HepG2 (cell line): ENCODE results near the gene FBLL1. TPM values are rescaled to one million over a fixed set of nuclear protein-coding genes. Genes with fewer than 3 reads are reported as not detected.

Source experiments
- ATAD3A ChIP-seq: sonication (generic); formaldehyde crosslinking; IDR thresholded peaks from 2 replicates; pipeline ENCODE4 v1.4.0; 2020; ENCODE audit warnings: missing genetic modification reagents
- CHCHD3 ChIP-seq: sonication (generic); formaldehyde crosslinking; IDR thresholded peaks from 2 replicates; pipeline ENCODE4 v1.8.0; 2022; ENCODE audit warnings: mild to moderate bottlenecking, missing genetic modification reagents, moderate library complexity
- EP300 ChIP-seq, 3 experiments: sonication (generic) in 1 of 3; formaldehyde crosslinking in 1 of 3; IDR thresholded peaks; 2 replicates each; pipeline versions ENCODE4 v1.5.1 to v1.6.1; 2011 to 2020; ENCODE audit warnings: low read depth in 2 of 3, low read length in 2 of 3, borderline replicate concordance in 1 of 3, improper control_type of control experiment in 1 of 3, mild to moderate bottlenecking in 1 of 3, missing genetic modification reagents in 1 of 3, moderate library complexity in 1 of 3
- HOXA5 ChIP-seq: sonication (generic); formaldehyde crosslinking; IDR thresholded peaks from 2 replicates; pipeline ENCODE4 v1.4.0; 2020; ENCODE audit warnings: missing genetic modification reagents
- JARID2 ChIP-seq: sonication (generic); formaldehyde crosslinking; IDR thresholded peaks from 2 replicates; pipeline ENCODE4 v1.8.1; 2023; ENCODE audit warnings: missing genetic modification reagents, inconsistent platforms; ENCODE audit not compliant: insufficient replicate concordance
- JUN ChIP-seq: sonication (generic); formaldehyde crosslinking; IDR thresholded peaks from 2 replicates; pipeline ENCODE4 v1.4.0; 2020; ENCODE audit warnings: mild to moderate bottlenecking, missing genetic modification reagents
- MXD4 ChIP-seq: IDR thresholded peaks from 2 replicates; pipeline ENCODE4 v1.6.1; 2016; ENCODE audit warnings: mild to moderate bottlenecking, missing biosample characterization, missing genetic modification reagents
- NR1H2 ChIP-seq: sonication (generic); formaldehyde crosslinking; IDR thresholded peaks from 2 replicates; pipeline ENCODE4 v1.8.1; 2022; ENCODE audit warnings: low read depth, missing genetic modification reagents, borderline replicate concordance
- RFX5 ChIP-seq: IDR thresholded peaks from 2 replicates; pipeline ENCODE4 v1.6.1; 2011; ENCODE audit warnings: low read depth, low read length, improper control_type of control experiment
- SNAI1 ChIP-seq: sonication (generic); formaldehyde crosslinking; IDR thresholded peaks from 2 replicates; pipeline ENCODE4 v1.5.0; 2020; ENCODE audit warnings: mild to moderate bottlenecking, missing genetic modification reagents, borderline replicate concordance
- SP2 ChIP-seq: sonication (generic); formaldehyde crosslinking; IDR thresholded peaks from 2 replicates; pipeline ENCODE4 v1.5.1; 2020; ENCODE audit warnings: mild to moderate bottlenecking, missing genetic modification reagents
- SUZ12 ChIP-seq: fragments of 150-350 bp; IDR thresholded peaks from 2 replicates; pipeline ENCODE4 v1.6.1; 2014; ENCODE audit warnings: low read depth, low read length
- THYN1 ChIP-seq: sonication (generic); formaldehyde crosslinking; IDR thresholded peaks from 2 replicates; pipeline ENCODE4 v1.8.1; 2023; ENCODE audit warnings: low read depth, mild to moderate bottlenecking, moderate library complexity, missing genetic modification reagents, borderline replicate concordance
- TP53 ChIP-seq: sonication (generic); formaldehyde crosslinking; conservative IDR thresholded peaks from 2 replicates; pipeline ENCODE4 v1.4.0; 2020; ENCODE audit warnings: missing genetic modification reagents
- ZNF101 ChIP-seq: sonication (generic); formaldehyde crosslinking; IDR thresholded peaks from 2 replicates; pipeline ENCODE4 v1.4.0; 2020; ENCODE audit warnings: mild to moderate bottlenecking, low read depth, missing genetic modification reagents, borderline replicate concordance
- ZNF180 ChIP-seq: sonication (generic); formaldehyde crosslinking; IDR thresholded peaks from 2 replicates; pipeline ENCODE4 v1.4.0; 2020; ENCODE audit warnings: low read depth, missing genetic modification reagents, borderline replicate concordance
- ZNF326 ChIP-seq: sonication (generic); formaldehyde crosslinking; IDR thresholded peaks from 2 replicates; pipeline ENCODE4 v1.4.0; 2020; ENCODE audit warnings: missing genetic modification reagents, borderline replicate concordance
- ZNF337 ChIP-seq: sonication (generic); formaldehyde crosslinking; IDR thresholded peaks from 2 replicates; pipeline ENCODE4 v1.5.1; 2020; ENCODE audit warnings: missing genetic modification reagents, low read depth, mild to moderate bottlenecking, borderline replicate concordance
- ZNF557 ChIP-seq: sonication (generic); formaldehyde crosslinking; IDR thresholded peaks from 2 replicates; pipeline ENCODE4 v1.4.0; 2020; ENCODE audit warnings: missing genetic modification reagents
- ZNF782 ChIP-seq: sonication (generic); formaldehyde crosslinking; IDR thresholded peaks from 2 replicates; pipeline ENCODE4 v1.4.0; 2020; ENCODE audit warnings: missing genetic modification reagents, mild to moderate bottlenecking, borderline replicate concordance
- ZNF839 ChIP-seq: sonication (generic); formaldehyde crosslinking; IDR thresholded peaks from 2 replicates; pipeline ENCODE4 v1.4.0; 2020; ENCODE audit warnings: missing genetic modification reagents, mild to moderate bottlenecking, borderline replicate concordance
- polyA plus RNA-seq, 8 experiments: library from polyadenylated mRNA; depleted of rRNA in 3 of 8; stranded (reverse) in 7 of 8; unstranded in 1 of 8; fragments of >200 nt; fragmentation: Illumina TruSeq in 4 of 8; extraction: Trizol in 4 of 8; gene quantifications; 2 replicates each; pipeline versions ENCODE4 v1.2.1 to v1.2.3, GENCODE V29; 2011 to 2016; ENCODE audit warnings: low read depth in 4 of 8, missing spikeins in 1 of 8, mixed read lengths in 1 of 8; ENCODE audit not compliant: insufficient read depth in 1 of 8
- total RNA-seq, 5 experiments: library from RNA; depleted of rRNA; stranded (reverse); fragments of >200 nt; fragmentation: Illumina TruSeq; extraction: Trizol; gene quantifications; 2 replicates each; pipeline ENCODE4 v1.2.3, GENCODE V29; 2016; ENCODE audit warnings: low read depth in 1 of 5
- TF ChIP-seq, protein P1 (sequence below): sonication (generic); formaldehyde crosslinking; IDR thresholded peaks from 2 replicates; pipeline ENCODE4 v1.5.1; 2020; ENCODE audit warnings: mild to moderate bottlenecking, missing genetic modification reagents, borderline replicate concordance
- TF ChIP-seq, protein P2 (sequence below): sonication (generic); formaldehyde crosslinking; IDR thresholded peaks from 2 replicates; pipeline ENCODE4 v1.8.0; 2022; ENCODE audit warnings: low read depth, missing genetic modification reagents

The FBLL1 gene
- total and polyA plus RNA-seq, 2 of the 13 experiments (the other 11 are each of a cell fraction or from before 2014, with no cell fraction given), result 0.17 to 0.18 TPM

DNA sequence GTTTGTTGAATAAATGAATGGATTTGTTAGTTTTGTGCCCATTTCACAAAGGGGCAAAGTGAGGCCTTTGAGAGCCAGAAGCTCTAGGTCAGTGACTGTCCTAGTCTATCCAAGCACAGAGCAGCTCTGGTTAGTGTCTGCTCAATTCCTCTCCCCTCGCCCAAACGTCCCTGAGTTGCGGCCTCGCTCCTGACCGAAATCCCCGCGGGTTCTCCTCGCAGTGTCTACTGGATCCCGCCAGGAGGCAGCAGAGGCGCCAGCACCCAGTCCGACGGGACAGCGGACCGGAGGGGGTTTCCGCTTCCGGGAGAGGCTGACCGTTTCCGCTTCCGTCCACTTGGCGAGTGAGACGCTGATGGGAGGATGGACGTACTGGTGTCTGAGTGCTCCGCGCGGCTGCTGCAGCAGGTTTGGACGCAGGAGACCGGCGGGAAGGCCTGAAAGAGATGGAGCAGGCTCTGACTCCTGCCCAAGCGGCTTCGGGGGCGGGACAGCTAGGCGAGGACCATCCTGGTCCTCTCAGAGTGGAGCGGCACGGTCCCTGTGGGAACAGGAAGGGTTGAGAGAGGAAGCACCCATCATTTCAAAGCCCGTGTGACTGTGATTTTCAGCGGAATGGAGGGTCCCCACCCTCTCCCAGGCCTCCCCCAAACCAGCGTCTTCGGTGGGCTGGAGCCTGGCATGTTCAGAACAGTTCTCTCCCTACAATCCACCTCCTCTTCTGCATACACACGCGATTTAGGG lies 42.8 kb upstream of the FBLL1 start, which contains the start of gene RARS1 (continued):
- TF ChIP-seq SP2 (CRISPR knock-in tag) (peak; percentile 72), ZNF839 (CRISPR knock-in tag) (no peak), THYN1 (CRISPR knock-in tag) (no peak), SNAI1 (CRISPR knock-in tag) (no peak), HOXA5 (CRISPR knock-in tag) (peak; percentile 89), ZNF101 (CRISPR knock-in tag) (no peak), ZNF180 (CRISPR knock-in tag) (no peak), SUZ12 (no peak), ZNF557 (CRISPR knock-in tag) (no peak; the same call in 1 of the 2 replicates), MXD4 (CRISPR knock-in tag) (peak; percentile 69; the same call in 1 of the 2 replicates), JARID2 (CRISPR knock-in tag) (no peak), JUN (CRISPR knock-in tag) (peak; percentile 54; the same call in 1 of the 2 replicates), RFX5 (no peak), EP300 (IDR thresholded peaks at IDR 0.05; ENCODE audit: low read depth in 2 of 2, low read length in 2 of 2) (no peak), EP300 (CRISPR knock-in tag; IDR thresholded peaks at IDR 0.05; ENCODE audit: borderline replicate concordance) (no peak), CHCHD3 (CRISPR knock-in tag) (peak; percentile 63; the same call in 1 of the 2 replicates), NR1H2 (CRISPR knock-in tag) (no peak), ATAD3A (CRISPR knock-in tag) (no peak), TP53 (CRISPR knock-in tag) (0 out of 2 replicates have a peak, but pooled peaks have one; percentile 60), ZNF782 (CRISPR knock-in tag) (no peak), ZNF326 (CRISPR knock-in tag) (no peak), ZNF337 (peak; percentile 76; the same call in 1 of the 2 replicates)
- TF ChIP-seq, protein P1, sequence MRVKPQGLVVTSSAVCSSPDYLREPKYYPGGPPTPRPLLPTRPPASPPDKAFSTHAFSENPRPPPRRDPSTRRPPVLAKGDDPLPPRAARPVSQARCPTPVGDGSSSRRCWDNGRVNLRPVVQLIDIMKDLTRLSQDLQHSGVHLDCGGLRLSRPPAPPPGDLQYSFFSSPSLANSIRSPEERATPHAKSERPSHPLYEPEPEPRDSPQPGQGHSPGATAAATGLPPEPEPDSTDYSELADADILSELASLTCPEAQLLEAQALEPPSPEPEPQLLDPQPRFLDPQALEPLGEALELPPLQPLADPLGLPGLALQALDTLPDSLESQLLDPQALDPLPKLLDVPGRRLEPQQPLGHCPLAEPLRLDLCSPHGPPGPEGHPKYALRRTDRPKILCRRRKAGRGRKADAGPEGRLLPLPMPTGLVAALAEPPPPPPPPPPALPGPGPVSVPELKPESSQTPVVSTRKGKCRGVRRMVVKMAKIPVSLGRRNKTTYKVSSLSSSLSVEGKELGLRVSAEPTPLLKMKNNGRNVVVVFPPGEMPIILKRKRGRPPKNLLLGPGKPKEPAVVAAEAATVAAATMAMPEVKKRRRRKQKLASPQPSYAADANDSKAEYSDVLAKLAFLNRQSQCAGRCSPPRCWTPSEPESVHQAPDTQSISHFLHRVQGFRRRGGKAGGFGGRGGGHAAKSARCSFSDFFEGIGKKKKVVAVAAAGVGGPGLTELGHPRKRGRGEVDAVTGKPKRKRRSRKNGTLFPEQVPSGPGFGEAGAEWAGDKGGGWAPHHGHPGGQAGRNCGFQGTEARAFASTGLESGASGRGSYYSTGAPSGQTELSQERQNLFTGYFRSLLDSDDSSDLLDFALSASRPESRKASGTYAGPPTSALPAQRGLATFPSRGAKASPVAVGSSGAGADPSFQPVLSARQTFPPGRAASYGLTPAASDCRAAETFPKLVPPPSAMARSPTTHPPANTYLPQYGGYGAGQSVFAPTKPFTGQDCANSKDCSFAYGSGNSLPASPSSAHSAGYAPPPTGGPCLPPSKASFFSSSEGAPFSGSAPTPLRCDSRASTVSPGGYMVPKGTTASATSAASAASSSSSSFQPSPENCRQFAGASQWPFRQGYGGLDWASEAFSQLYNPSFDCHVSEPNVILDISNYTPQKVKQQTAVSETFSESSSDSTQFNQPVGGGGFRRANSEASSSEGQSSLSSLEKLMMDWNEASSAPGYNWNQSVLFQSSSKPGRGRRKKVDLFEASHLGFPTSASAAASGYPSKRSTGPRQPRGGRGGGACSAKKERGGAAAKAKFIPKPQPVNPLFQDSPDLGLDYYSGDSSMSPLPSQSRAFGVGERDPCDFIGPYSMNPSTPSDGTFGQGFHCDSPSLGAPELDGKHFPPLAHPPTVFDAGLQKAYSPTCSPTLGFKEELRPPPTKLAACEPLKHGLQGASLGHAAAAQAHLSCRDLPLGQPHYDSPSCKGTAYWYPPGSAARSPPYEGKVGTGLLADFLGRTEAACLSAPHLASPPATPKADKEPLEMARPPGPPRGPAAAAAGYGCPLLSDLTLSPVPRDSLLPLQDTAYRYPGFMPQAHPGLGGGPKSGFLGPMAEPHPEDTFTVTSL (CRISPR knock-in tag), result no peak
- TF ChIP-seq, protein P2, sequence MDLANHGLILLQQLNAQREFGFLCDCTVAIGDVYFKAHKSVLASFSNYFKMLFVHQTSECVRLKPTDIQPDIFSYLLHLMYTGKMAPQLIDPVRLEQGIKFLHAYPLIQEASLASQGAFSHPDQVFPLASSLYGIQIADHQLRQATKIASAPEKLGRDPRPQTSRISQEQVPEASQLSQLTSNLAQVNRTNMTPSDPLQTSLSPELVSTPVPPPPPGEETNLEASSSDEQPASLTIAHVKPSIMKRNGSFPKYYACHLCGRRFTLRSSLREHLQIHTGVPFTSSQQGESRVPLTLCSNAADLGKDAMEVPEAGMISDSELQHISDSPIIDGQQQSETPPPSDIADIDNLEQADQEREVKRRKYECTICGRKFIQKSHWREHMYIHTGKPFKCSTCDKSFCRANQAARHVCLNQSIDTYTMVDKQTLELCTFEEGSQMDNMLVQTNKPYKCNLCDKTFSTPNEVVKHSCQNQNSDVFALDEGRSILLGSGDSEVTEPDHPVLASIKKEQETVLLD, result peak; percentile 62; the same call in 1 of the 2 replicates
